ENCODE results near the gene CROCC2. TPM values are rescaled to one million over a fixed set of nuclear protein-coding genes. Genes with fewer than 3 reads are reported as not detected.

CROCC2 gene
- total and polyA plus RNA-seq, 8 donors, result 0.03 to 4.9 TPM; not detected in 6

- peak; percentile 18 to 19 for DNase-seq
Measured at GRCh38 chr2:240922982-240923537, 16.9 kb downstream of the CROCC2 start.

GRCh38 chr2:240925191-240925567 lies 19.0 kb downstream of the CROCC2 start:
- TF ChIP-seq POLR2AphosphoS5 (IDR thresholded peaks at IDR 0.05) (no peak), POLR2A (IDR thresholded peaks at IDR 0.05) (no peak), EP300 (IDR thresholded peaks at IDR 0.05) (no peak), CTCF (IDR thresholded peaks at IDR 0.05) (no peak)
- Histone ChIP-seq H3K4me3 (no peak overlapping the region), H3K27me3 (peaks cover 0 to 5% (median 0%) of the 10 kb centered on the region in 3 donors), H3K36me3 (no peaks in the 10 kb centered on the region), H3K4me1 (peaks cover 0 to 9% (median 3%) of the 10 kb centered on the region in 4 donors), H3K27ac (no peak overlapping the region), H3K9me3 (no peaks in the 10 kb centered on the region)
- 73 to 79% (median 76%) methylated on average over 7 to 14 of the region's 14 CpGs for WGBS, 5 donors
- peak; percentile 3 to 37 for DNase-seq
- intact Hi-C loops (cut with DNase I; ENCODE audit: low total_unique reads), result no loop called here

More at GRCh38 chr2:240922982-240923537, 16.9 kb downstream of the CROCC2 start:
- Histone ChIP-seq H3K4me1 (peaks cover 0 to 9% (median 3%) of the 10 kb centered on the region in 4 donors), H3K4me3 (no peak overlapping the region), H3K27me3 (no peaks in the 10 kb centered on the region), H3K36me3 (no peaks in the 10 kb centered on the region), H3K9me3 (no peaks in the 10 kb centered on the region), H3K27ac (no peak overlapping the region)
- TF ChIP-seq POLR2A (IDR thresholded peaks at IDR 0.05), result no peak
- TF ChIP-seq CTCF (IDR thresholded peaks at IDR 0.05), result no peak
- no peak for TF ChIP-seq EP300 (IDR thresholded peaks at IDR 0.05)
- no peak for TF ChIP-seq POLR2AphosphoS5 (IDR thresholded peaks at IDR 0.05)
- intact Hi-C loops (cut with DNase I; ENCODE audit: low total_unique reads), result no loop called here
- 57 to 70% (median 62%) methylated on average over 9 to 15 of the region's 15 CpGs for WGBS, 5 donors

- Histone ChIP-seq H3K4me3 (no peak overlapping the region), H3K4me1 (peaks cover 0 to 9% (median 3%) of the 10 kb centered on the region in 4 donors), H3K36me3 (no peaks in the 10 kb centered on the region), H3K9me3 (no peaks in the 10 kb centered on the region), H3K27me3 (peaks cover 0 to 12% (median 0%) of the 10 kb centered on the region in 3 donors), H3K27ac (no peak overlapping the region)
- intact Hi-C loops (cut with DNase I; ENCODE audit: low total_unique reads), result no loop called here
- whole genome bisulfite sequencing, 5 donors, result 83 to 88% (median 87%) methylated on average over 17 to 29 of the region's 29 CpGs
- DNase-seq, result peak; percentile 4 to 25
- TF ChIP-seq POLR2A (IDR thresholded peaks at IDR 0.05), result no peak
- no peak for TF ChIP-seq EP300 (IDR thresholded peaks at IDR 0.05)
- no peak for TF ChIP-seq POLR2AphosphoS5 (IDR thresholded peaks at IDR 0.05)
- no peak for TF ChIP-seq CTCF (IDR thresholded peaks at IDR 0.05)
Measured at GRCh38 chr2:240925568-240926515, 19.7 kb downstream of the CROCC2 start.

GRCh38 chr2:240926516-240927389 lies 20.6 kb downstream of the CROCC2 start:
- no peak for TF ChIP-seq POLR2AphosphoS5 (IDR thresholded peaks at IDR 0.05)
- no peak for TF ChIP-seq CTCF (IDR thresholded peaks at IDR 0.05)
- TF ChIP-seq EP300 (IDR thresholded peaks at IDR 0.05), result no peak
- TF ChIP-seq POLR2A (IDR thresholded peaks at IDR 0.05), result no peak
- H3K36me3 ChIP-seq, result no peaks in the 10 kb centered on the region
- peaks cover 0 to 21% (median 0%) of the 10 kb centered on the region in 3 donors for H3K27me3 ChIP-seq
- DNase-seq, result peak; percentile 25 to 29
- H3K9me3 ChIP-seq, result no peaks in the 10 kb centered on the region
- peak overlapping the region in 1 of 5 donors; percentile 29 for H3K27ac ChIP-seq
- WGBS, 5 donors, result 50 to 59% (median 54%) methylated on average over 27 to 38 of the region's 38 CpGs
- H3K4me3 ChIP-seq, result peak overlapping the region in 3 of 4 donors; percentile 11 to 18 (median 16)
- intact Hi-C loops (cut with DNase I; ENCODE audit: low total_unique reads), result no loop called here
- peaks cover 0 to 6% (median 3%) of the 10 kb centered on the region in 4 donors for H3K4me1 ChIP-seq
